ENCODE results near the gene BCL2L11. TPM values are rescaled to one million over a fixed set of nuclear protein-coding genes. Genes with fewer than 3 reads are reported as not detected.

BCL2L11 gene
- total RNA-seq, 1 experiment from 2014 or later: 21.2 TPM

DNA sequence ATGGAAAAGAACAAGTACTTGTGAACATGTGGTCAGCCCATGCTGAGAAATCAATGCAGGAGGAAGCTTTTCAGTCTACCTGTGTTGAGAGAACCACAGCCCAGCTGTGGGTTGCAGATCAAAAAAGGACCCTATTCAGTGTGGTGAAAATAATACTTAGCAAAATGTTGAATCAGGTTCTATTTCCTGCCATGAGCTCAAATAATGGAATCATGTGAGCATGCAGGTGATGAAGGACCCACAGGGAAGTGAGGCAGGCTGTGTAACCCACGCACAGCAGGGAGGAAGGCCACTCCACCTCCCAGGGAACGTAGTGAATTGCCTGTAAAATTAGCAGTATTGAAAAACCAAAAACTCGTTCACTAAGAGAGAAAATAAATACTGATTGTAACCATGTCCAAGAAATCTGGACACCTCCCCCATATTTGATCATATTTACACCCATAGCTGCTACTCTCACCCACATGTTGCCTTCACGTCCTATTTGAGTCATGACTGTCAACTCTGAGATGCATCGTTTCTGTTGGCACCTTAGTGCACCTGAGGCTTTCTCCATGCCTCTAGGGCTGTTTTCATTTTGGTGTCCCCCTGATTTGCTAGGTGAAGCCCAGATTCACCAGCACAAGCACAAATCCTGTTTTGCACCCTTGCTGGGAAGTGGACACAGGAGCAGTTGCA is 20.5 kb upstream of the BCL2L11 start:
- H3K23ac ChIP-seq (ENCODE audit: insufficient read length, low read depth, low read length): no peak overlapping the region
- H3K79me2 ChIP-seq (ENCODE audit: insufficient read depth, low read length): no peaks in the 10 kb centered on the region
- no peak overlapping the region for H2BK20ac ChIP-seq (ENCODE audit: low read depth, low read length, poor library complexity, severe bottlenecking)
- no peaks in the 10 kb centered on the region for H3K27me3 ChIP-seq (ENCODE audit: insufficient read depth, low read length)
- peak overlapping the region in 1 of 3 experiments; percentile 44; a peak in 2 of 7 replicates for H3K27ac Mint-ChIP-seq
- no peak overlapping the region for H4K5ac ChIP-seq (ENCODE audit: insufficient read length, low read depth, low read length)
- H3K36me3 Mint-ChIP-seq (ENCODE audit: insufficient read depth in 1 of 3, low read depth in 3 of 3): no peaks in the 10 kb centered on the region
- no peak overlapping the region for H3K4me3 Mint-ChIP-seq
- H3K9me3 Mint-ChIP-seq: no peaks in the 10 kb centered on the region
- no peak overlapping the region for H2BK120ac ChIP-seq (ENCODE audit: low read depth, low read length, poor library complexity, severe bottlenecking)
- no peak overlapping the region for H3K4me2 ChIP-seq (ENCODE audit: insufficient read depth, insufficient read length, low read length)
- no peak overlapping the region for H3K27ac ChIP-seq (ENCODE audit: insufficient read length, low read depth, low read length)
- no CpG with 5 or more reads among the region's 5 CpGs for WGBS (ENCODE audit: extremely low coverage, insufficient read length, low lambda C conversion rate)
- H3K9me3 ChIP-seq (ENCODE audit: control insufficient read depth, low read depth, low read length): no peaks in the 10 kb centered on the region
- no peak overlapping the region for H3T11ph ChIP-seq (ENCODE audit: low read length)
- H2AK5ac ChIP-seq (ENCODE audit: insufficient read length, low read length): no peak overlapping the region
- DNase-seq: no peak
- TF ChIP-seq, protein P1, sequence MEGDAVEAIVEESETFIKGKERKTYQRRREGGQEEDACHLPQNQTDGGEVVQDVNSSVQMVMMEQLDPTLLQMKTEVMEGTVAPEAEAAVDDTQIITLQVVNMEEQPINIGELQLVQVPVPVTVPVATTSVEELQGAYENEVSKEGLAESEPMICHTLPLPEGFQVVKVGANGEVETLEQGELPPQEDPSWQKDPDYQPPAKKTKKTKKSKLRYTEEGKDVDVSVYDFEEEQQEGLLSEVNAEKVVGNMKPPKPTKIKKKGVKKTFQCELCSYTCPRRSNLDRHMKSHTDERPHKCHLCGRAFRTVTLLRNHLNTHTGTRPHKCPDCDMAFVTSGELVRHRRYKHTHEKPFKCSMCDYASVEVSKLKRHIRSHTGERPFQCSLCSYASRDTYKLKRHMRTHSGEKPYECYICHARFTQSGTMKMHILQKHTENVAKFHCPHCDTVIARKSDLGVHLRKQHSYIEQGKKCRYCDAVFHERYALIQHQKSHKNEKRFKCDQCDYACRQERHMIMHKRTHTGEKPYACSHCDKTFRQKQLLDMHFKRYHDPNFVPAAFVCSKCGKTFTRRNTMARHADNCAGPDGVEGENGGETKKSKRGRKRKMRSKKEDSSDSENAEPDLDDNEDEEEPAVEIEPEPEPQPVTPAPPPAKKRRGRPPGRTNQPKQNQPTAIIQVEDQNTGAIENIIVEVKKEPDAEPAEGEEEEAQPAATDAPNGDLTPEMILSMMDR (conservative IDR thresholded peaks at IDR 0.05): no peak
- no peak overlapping the region for H2BK15ac ChIP-seq (ENCODE audit: low read depth, low read length)
- no peaks in the 10 kb centered on the region for H3K4me1 ChIP-seq (ENCODE audit: insufficient read depth, low read length)
- H3K14ac ChIP-seq (ENCODE audit: insufficient read depth, low read length): no peak overlapping the region
- H4K20me1 ChIP-seq (ENCODE audit: control insufficient read depth, insufficient read depth, insufficient read length): no peaks in the 10 kb centered on the region
- no peaks in the 10 kb centered on the region for H3K23me2 ChIP-seq (ENCODE audit: insufficient read length, low read depth, low read length, poor library complexity, severe bottlenecking)
- H3K79me1 ChIP-seq (ENCODE audit: insufficient read depth, low read depth, low read length, poor library complexity, severe bottlenecking): no peaks in the 10 kb centered on the region
- H3K9ac ChIP-seq (ENCODE audit: extremely low read depth, insufficient read length, low read length): no peak overlapping the region
- H3K56ac ChIP-seq (ENCODE audit: insufficient read length, low read depth, low read length): no peak overlapping the region
- H4K8ac ChIP-seq (replicated peaks; ENCODE audit: insufficient read length, low read depth, low read length): no peak overlapping the region
- H2BK5ac ChIP-seq (ENCODE audit: insufficient read length, low read length): no peak overlapping the region
- H4K91ac ChIP-seq (ENCODE audit: insufficient read length, low read depth, low read length): no peak overlapping the region
- H3K4ac ChIP-seq (ENCODE audit: low read depth, low read length): no peak overlapping the region
- no peaks in the 10 kb centered on the region for H3K27me3 Mint-ChIP-seq (ENCODE audit: low read depth)
- H3K4me1 Mint-ChIP-seq: peaks cover 4% of the 10 kb centered on the region in 2 experiments; a peak in 3 of 4 replicates
- H2AFZ ChIP-seq (ENCODE audit: low read length): no peak overlapping the region
- no peak overlapping the region for H3K18ac ChIP-seq (ENCODE audit: insufficient read length, low read depth, low read length)
- no peak overlapping the region for H2BK12ac ChIP-seq (ENCODE audit: insufficient read length, low read depth, low read length)

Data from H9 (cell line).